Heart right ventricle (tissue), 16 donors: ENCODE data around the gene FAM180A. TPM values are rescaled to one million over a fixed set of nuclear protein-coding genes. Genes with fewer than 3 reads are reported as not detected.

Experiments
- ATAC-seq, 8 donors: fragments of 200-7000 bp; cut with Tn5 transposase; one replicate each; pipeline ENCODE4 v1.9.1; 2020; ENCODE audit warnings: mild to moderate bottlenecking in 8 of 8, moderate library complexity in 8 of 8, moderate number of reproducible peaks in 1 of 8
- DNase-seq, 2 donors: peaks; one replicate each; pipeline ENCODE4 v3.0.0-alpha.2; 2020
- H3K27ac ChIP-seq, 10 donors: fragments of 200-600 bp; sonication (generic) in 2 of 10; one replicate each; pipeline versions ENCODE4 v1.5.0 to v1.8.0; 2020 to 2022; ENCODE audit warnings: mild to moderate bottlenecking in 3 of 10
- H3K27me3 ChIP-seq, 7 donors: fragments of 200-600 bp; one replicate each; pipeline ENCODE4 v1.8.0; 2021 to 2022; ENCODE audit warnings: mild to moderate bottlenecking in 2 of 7
- H3K36me3 ChIP-seq, 9 donors: fragments of 200-600 bp; sonication (generic) in 1 of 9; one replicate each; pipeline versions ENCODE4 v1.5.0 to v1.8.0; 2020 to 2022; ENCODE audit warnings: mild to moderate bottlenecking in 2 of 9
- H3K4me1 ChIP-seq, 9 donors: fragments of 200-600 bp; sonication (generic) in 1 of 9; one replicate each; pipeline versions ENCODE4 v1.5.0 to v1.8.0; 2020 to 2022; ENCODE audit warnings: mild to moderate bottlenecking in 4 of 9
- H3K4me3 ChIP-seq, 10 donors: fragments of 200-600 bp; sonication (generic) in 2 of 10; one replicate each; pipeline versions ENCODE4 v1.5.0 to v1.8.0; 2020 to 2022; ENCODE audit warnings: mild to moderate bottlenecking in 7 of 10, moderate library complexity in 2 of 10
- H3K9me3 ChIP-seq, 11 donors: fragments of 200-600 bp in 10 of 11; sonication (generic) in 2 of 11; one replicate each; pipeline versions ENCODE4 v1.5.0 to v1.8.0; 2013 to 2022; ENCODE audit warnings: mild to moderate bottlenecking in 2 of 11, control low read depth in 1 of 11, moderate library complexity in 1 of 11
- WGBS, 2 donors: extraction: QIAGEN DNeasy Blood & Tissue Kit; methylation state at CpG; one replicate each; pipeline ENCODE4 v1.1.7; 2013; ENCODE audit warnings: inconsistent platforms in 1 of 2; 5-methylcytosine and 5-hydroxymethylcytosine counted together
- intact Hi-C, 10 donors: fragments of 100-400 bp; cut with DNase I; formaldehyde crosslinking; loops; one replicate each; pipeline versions ENCODE4 v1.11.1 to v1.14.2; 2022
- polyA plus RNA-seq, 2 donors: library from polyadenylated mRNA; stranded (reverse); fragments of 200-250 nt; gene quantifications; one replicate each; pipeline ENCODE4 v1.2.3, GENCODE V29; 2013
- total RNA-seq, 10 donors: library from RNA; stranded (reverse); fragmentation: NEBNext Ultra II Directional in 3 of 10; extraction: Animal tissue kit (Norgen Biotek cat#: 25700) in 3 of 10; gene quantifications; one replicate each; pipeline versions ENCODE4 v1.2.1 to v1.2.4, GENCODE V29; 2021 to 2023
- TF ChIP-seq, protein P1 (sequence below), 9 donors: fragments of 200-600 bp; sonication (generic) in 2 of 9; IDR thresholded peaks; one replicate each; pipeline versions ENCODE4 v1.5.0 to v1.8.0; 2021 to 2022; ENCODE audit warnings: antibody characterized with exemption in 9 of 9, mild to moderate bottlenecking in 5 of 9, moderate library complexity in 1 of 9
- donor health status: Arrhythmogenic right ventricular cardiomyopathy.
- donor health status: ischemic (EF 13 %, LVEDD 7.1; RV severe dilation, severe dysfunction).
- donor health status: healthy with polysubstance abuse.
- donor health status: DM: no; HTN: yes; CAD: no.
- donor health status: DM: no; HTN: no; CAD: no.
- donor health status: ischemic (EF 25% LVEDD 6.9; RV normal size, moderate dysfunction).
- donor health status: ischemic (EF 25% LVEDD 5.7; RV mildly dilated, moderate dysfunction).
- donor health status: healthy.
- donor health status: DM: yes; HTN: yes; CAD: no.
- donor health status: Ischemic cardiomyopathy.
- donor health status: ischemic (EF 35%, LVEDD 5.7; RV mildly dilated, moderate dysfunction).
- donor health status: nonischemic (EF 11% LVEDD 7.7; RV severe dilation, severe dysfunction).
- donor health status: DM: yes; HTN: yes; CAD: no.
- donor health status: PGD.
- donor health status: ischemic (EF 29% LVEDD 5.4; RV normal size, mild dysfunction).
- donor health status: nonischemic (EF 23%, LVEDD 6.1; RV moderate dilation, normal function).

FAM180A gene
- total and polyA plus RNA-seq, 12 donors: 2.0 to 47.6 (median 17.1) TPM

DNA sequence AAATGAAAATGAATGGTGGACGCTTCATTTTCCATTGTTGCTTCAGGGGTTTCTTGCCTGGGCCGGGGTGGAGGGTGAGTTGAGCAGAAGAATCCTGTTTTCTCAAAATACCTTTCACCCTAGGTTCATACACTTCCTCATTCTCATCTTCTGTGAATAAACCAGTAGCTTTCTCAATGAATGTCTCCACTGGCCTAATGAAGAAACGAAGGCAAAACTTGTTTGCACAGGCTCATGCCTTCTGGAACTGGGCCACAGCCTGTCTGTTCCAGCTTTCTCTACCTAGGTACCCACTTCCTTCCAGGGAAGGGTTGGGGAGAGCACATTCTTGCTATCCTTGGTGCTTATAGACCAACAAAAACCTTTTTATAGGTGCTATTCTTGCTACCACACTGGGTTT lies 65.0 kb downstream of the FAM180A start:
- TF ChIP-seq, protein P1, sequence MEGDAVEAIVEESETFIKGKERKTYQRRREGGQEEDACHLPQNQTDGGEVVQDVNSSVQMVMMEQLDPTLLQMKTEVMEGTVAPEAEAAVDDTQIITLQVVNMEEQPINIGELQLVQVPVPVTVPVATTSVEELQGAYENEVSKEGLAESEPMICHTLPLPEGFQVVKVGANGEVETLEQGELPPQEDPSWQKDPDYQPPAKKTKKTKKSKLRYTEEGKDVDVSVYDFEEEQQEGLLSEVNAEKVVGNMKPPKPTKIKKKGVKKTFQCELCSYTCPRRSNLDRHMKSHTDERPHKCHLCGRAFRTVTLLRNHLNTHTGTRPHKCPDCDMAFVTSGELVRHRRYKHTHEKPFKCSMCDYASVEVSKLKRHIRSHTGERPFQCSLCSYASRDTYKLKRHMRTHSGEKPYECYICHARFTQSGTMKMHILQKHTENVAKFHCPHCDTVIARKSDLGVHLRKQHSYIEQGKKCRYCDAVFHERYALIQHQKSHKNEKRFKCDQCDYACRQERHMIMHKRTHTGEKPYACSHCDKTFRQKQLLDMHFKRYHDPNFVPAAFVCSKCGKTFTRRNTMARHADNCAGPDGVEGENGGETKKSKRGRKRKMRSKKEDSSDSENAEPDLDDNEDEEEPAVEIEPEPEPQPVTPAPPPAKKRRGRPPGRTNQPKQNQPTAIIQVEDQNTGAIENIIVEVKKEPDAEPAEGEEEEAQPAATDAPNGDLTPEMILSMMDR (IDR thresholded peaks at IDR 0.05): no peak
- DNase-seq: no peak
- Histone ChIP-seq H3K4me3 (no peak overlapping the region), H3K27ac (peak overlapping the region in 2 of 10 donors; percentile 24 to 64), H3K27me3 (no peaks in the 10 kb centered on the region), H3K9me3 (no peaks in the 10 kb centered on the region), H3K36me3 (peaks cover 0 to 35% (median 0%) of the 10 kb centered on the region in 9 donors), H3K4me1 (peaks cover 4 to 45% (median 29%) of the 10 kb centered on the region in 9 donors)
- no peak for ATAC-seq
- 86 to 88% methylated on average over 3 of the region's 3 CpGs for WGBS, 2 donors
- intact Hi-C loops: no loop called here

DNA sequence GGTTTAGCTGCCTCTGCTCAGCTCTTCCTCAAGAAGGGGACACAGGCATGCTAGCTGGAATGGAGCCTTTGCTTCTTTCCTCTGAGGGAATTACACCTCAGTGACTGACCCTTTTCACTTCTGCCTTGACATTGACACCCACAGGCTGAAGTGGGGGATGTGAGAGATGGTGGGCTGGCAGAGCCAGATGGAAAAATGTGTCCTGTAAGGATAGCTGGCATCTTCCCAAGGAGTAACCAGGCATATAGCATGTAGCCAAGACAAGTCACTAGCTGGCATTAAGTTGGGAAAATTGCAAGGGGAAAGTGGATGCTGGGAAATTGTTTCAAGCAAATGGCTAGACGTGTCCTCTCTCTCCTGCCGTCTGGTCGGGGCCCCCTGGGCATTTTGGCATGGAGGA lies 66.4 kb downstream of the FAM180A start:
- Histone ChIP-seq H3K27ac (peak overlapping the region in 8 of 10 donors; percentile 20 to 80 (median 66)), H3K36me3 (peaks cover 0 to 47% (median 0%) of the 10 kb centered on the region in 9 donors), H3K4me3 (no peak overlapping the region), H3K4me1 (peaks cover 5 to 55% (median 35%) of the 10 kb centered on the region in 9 donors), H3K9me3 (no peaks in the 10 kb centered on the region), H3K27me3 (no peaks in the 10 kb centered on the region)
- ATAC-seq (peak in 7 of 8 donors; percentile 26 to 79 (median 73)), DNase-seq (no peak)
- 59 to 70% methylated on average over 3 of the region's 3 CpGs for WGBS, 2 donors
- intact Hi-C loops: no loop called here
- TF ChIP-seq, protein P1 (IDR thresholded peaks at IDR 0.05): no peak

DNA sequence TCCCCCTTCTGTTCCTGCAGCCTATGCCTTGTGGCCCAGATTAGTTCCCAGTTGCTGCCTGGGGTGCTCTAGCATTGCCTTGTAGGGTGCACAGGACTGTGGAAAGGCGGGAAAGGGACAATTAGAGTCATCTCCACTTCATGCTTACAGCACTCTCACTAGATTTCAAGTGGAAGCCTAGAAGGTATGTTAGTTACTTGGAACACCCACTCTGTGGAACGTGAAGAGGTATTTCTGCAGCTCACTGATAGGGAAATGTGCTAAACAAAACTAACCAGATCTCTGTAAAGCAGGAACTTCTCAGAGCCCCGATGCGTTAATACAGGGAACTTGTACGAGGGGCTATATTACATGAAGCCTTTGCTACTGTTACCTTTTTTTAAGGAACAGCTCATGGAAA lies 66.9 kb downstream of the FAM180A start:
- peaks cover 5 to 57% (median 35%) of the 10 kb centered on the region in 9 donors for H3K4me1 ChIP-seq
- H3K36me3 ChIP-seq: peaks cover 0 to 51% (median 0%) of the 10 kb centered on the region in 9 donors
- intact Hi-C loops: no loop called here
- no peak for DNase-seq
- H3K27me3 ChIP-seq: no peaks in the 10 kb centered on the region
- ATAC-seq: peak in 6 of 8 donors; percentile 18 to 43 (median 28)
- TF ChIP-seq, protein P1 (IDR thresholded peaks at IDR 0.05): no peak
- 43 to 56% methylated on average over 5 of the region's 5 CpGs for WGBS, 2 donors
- H3K9me3 ChIP-seq: no peaks in the 10 kb centered on the region
- H3K27ac ChIP-seq: peak overlapping the region in 8 of 10 donors; percentile 20 to 80 (median 66)
- H3K4me3 ChIP-seq: no peak overlapping the region

Other genes with a start within 250 kb of the FAM180A start
- 10 to 100 TPM; 24.4 to 31.7 (median 27.8) TPM for gene CNOT4, start 238.7 kb downstream of the FAM180A start, total RNA-seq
- gene CNOT4, start 238.7 kb downstream of the FAM180A start, polyA plus RNA-seq: 10 to 100 TPM in 1 of 2 donors, 1 to 10 TPM in 1; 5.2 to 15.8 TPM
- gene NUP205, start 190.9 kb downstream of the FAM180A start, total RNA-seq: 10 to 100 TPM; 11.6 to 20.6 (median 14.1) TPM
- gene NUP205, start 190.9 kb downstream of the FAM180A start, polyA plus RNA-seq: 10 to 100 TPM; 13.7 to 23.6 TPM
- 10 to 100 TPM; 26.5 to 35.6 (median 28.6) TPM for gene STMP1, start 86.3 kb downstream of the FAM180A start, total RNA-seq
- 10 to 100 TPM; 25.7 to 26.3 TPM for gene STMP1, start 86.3 kb downstream of the FAM180A start, polyA plus RNA-seq
- under 1 TPM in 8 of 10 donors, not detected in 2; 0.08 to 0.87 (median 0.56) TPM for gene SLC13A4, start 20.6 kb downstream of the FAM180A start, total RNA-seq
- gene SLC13A4, start 20.6 kb downstream of the FAM180A start, polyA plus RNA-seq: 1 to 10 TPM in 1 of 2 donors, under 1 TPM in 1; 0.12 to 2.8 TPM
- 100 to 1,000 TPM in 2 of 10 donors, 10 to 100 TPM in 8; 63.3 to 107 (median 84.7) TPM for gene MTPN, start 228.5 kb upstream of the FAM180A start, total RNA-seq
- gene MTPN, start 228.5 kb upstream of the FAM180A start, polyA plus RNA-seq: 10 to 100 TPM; 15.7 to 47.5 TPM